GM19351 (cell line): ENCODE measurements around the gene CKS2.
"Not testable (repeated sequence)": the region's sequence is repeated elsewhere in the genome, so short reads cannot be mapped to it uniquely, and the experiment has no call there.

Experiments used
- ATAC-seq: cut with Tn5 transposase; IDR thresholded peaks from one replicate; pipeline ENCODE4 v1.9.1; 2021; ENCODE audit warnings: mild to moderate bottlenecking, moderate library complexity; ENCODE audit not compliant: unreplicated experiment

CKS2 gene

GRCh38 chr9:89310475-89311345 lies at the start of gene CKS2:
CKS2 (plus strand) TSS chr9:89311195; CDS start chr9:89311293, 98 bp downstream.
- ATAC-seq, result peak; percentile 87

DNA sequence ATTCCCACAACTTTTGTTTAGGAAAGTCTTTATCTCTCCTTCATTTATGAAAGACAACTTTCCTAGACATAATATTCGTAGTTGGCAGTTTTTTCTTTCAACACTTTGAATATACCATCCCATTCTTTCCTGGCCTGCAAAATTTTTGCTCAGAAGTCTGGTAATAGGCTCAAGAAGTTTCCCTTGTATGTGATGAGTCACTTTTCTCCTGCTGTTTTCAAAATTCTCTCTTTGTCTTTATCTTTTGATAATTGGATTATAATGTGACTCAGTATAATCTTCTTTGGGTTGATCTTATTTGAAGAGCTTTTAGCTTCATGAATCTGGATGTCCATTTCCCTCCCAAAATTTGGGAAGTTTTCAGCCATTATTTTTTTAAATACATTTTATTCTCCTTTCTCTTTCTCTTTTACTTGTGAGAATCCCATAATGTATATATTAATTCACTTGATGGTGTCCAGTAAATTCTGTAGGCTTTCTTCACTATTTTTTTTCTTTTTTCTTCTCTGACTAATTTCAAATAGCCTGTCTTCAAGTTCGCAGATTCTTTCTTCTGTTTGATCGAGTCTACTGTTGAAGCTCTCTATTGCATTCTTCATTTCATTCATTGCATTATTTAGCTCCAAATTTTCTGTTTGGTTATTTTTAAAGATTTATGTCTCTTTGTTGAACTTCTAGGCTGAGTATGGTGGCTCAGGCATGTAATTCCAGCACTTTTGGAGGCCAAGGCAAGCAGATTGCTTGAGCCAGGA lies 37.3 kb upstream of the CKS2 start:
- no peak for ATAC-seq

- ATAC-seq, result no peak
Observed at GRCh38 chr9:89274838-89275237, 36.2 kb upstream of the CKS2 start.

- ATAC-seq, result not testable (repeated sequence)
Observed at GRCh38 chr9:89276040-89276439, 35.0 kb upstream of the CKS2 start.

- no peak for ATAC-seq
Observed at GRCh38 chr9:89277043-89277442, 34.0 kb upstream of the CKS2 start.

DNA sequence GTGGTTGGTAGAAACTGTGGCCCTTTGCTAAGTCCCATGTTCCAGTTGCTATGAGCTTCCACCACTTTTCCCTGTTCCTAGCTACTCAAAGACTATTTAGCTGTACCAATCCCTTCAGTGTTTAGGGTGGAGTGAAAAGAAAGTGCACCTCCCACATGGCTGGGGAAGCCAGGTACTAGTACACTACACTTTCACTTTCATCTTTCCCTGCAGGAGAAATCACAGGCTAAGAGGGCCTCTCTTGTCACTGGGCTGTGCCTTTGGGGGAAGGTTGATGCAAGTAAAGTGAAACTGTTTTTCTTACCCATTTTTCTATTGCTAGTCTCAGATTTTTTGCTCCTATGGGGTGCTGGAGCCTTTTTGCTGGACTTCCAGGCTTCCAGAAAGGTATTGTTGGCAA lies 33.5 kb upstream of the CKS2 start:
- ATAC-seq, result peak; percentile 49

- ATAC-seq, result no peak
Observed at GRCh38 chr9:89278551-89278950, 32.4 kb upstream of the CKS2 start.

GRCh38 chr9:89278997-89279739 lies 31.8 kb upstream of the CKS2 start:
- ATAC-seq, result peak; percentile 69

- ATAC-seq, result no peak
Observed at GRCh38 chr9:89281106-89281505, 29.9 kb upstream of the CKS2 start.

DNA sequence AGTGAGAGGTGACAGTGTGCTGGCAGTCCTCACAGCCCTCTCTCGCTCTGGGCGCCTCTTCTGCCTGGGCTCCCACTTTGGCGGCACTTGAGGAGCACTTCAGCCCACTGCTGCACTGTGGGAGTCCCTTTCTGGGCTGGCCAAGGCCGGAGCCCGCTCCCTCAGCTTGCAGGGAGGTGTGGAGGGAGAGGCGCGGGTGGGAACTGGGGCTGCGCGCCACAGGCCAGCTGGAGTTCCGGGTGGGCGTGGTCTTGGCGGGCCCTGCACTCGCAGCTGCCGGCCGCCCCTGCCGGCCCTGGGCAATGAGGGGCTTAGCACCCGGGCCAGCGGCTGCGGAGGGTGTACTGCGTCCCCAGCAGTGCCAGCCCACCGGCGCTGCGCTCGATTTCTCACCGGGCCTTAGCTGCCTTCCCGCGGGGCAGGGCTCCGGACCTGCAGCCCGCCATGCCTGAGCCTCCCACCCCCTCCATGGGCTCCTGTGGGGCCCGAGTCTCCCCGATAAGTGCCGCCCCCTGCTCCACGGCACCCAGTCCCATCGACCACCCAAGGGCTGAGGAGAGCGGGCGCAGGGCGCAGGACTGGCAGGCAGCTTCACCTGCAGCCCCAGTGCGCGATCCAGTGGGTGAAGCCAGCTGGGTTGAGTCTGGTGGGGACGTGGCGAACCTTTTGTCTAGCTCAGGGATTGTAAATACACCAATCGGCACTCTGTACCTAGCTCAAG lies 28.6 kb upstream of the CKS2 start:
- not testable (repeated sequence) for ATAC-seq

DNA sequence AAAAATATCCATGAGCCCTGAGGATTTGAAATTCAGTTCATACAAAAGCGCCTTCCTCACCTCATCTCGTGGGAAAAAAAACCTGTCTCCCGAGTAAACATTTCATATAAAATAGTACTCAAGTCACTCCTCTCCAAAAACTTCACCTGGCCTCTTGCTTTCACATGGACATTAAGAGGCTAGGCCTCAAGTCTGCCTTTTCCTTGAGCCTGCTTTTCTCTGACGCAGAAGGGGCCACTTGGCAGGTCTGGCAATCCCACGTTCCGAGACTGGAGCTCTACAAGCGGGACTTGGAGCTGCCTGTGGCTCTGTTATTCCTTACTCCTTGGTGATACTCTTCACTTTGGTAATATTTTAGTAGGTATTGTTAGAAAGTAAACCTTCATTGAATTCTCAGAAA lies 26.9 kb upstream of the CKS2 start:
- no peak for ATAC-seq

DNA sequence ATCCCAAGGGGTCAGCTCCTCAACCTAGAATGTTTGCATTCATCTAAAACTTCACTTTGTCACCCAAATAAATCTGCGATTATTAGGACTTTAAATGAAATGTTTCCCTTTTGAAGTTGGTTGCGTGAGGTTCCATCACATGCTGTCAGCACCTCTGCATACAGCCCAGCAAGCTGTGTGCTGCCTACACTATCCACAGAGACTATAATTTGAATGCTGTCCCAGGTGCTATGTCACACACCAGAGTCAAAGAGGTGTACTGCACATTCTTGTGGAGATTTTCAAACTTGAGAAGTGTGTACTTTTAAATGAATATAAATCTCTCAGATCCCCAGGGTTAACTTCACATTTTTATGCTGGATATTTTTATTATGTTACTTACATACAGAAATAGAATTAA lies 19.3 kb upstream of the CKS2 start:
- no peak for ATAC-seq

GRCh38 chr9:89293014-89293413 lies 18.0 kb upstream of the CKS2 start:
- ATAC-seq, result no peak

DNA sequence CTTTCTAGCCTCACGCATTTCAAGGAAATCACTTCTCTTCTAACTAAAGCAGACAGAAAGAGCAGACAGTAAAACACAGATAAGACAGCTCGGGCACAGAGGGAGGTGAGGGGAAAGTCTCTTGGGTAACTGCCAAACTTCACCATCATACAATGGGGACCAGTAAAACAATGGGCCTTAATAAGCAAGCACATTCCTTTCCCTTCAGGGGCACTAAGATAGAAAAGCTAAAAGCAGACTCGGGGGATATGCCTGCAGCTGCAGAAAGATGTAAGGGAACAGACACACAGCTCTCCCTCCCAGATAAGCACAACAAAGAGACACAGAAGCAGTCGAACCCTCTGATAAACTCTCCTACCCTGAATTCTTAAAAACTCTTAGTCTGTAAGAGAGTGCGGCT lies 15.6 kb upstream of the CKS2 start:
- ATAC-seq, result no peak

- ATAC-seq, result not testable (repeated sequence)
Observed at GRCh38 chr9:89301996-89302395, 9.0 kb upstream of the CKS2 start.

DNA sequence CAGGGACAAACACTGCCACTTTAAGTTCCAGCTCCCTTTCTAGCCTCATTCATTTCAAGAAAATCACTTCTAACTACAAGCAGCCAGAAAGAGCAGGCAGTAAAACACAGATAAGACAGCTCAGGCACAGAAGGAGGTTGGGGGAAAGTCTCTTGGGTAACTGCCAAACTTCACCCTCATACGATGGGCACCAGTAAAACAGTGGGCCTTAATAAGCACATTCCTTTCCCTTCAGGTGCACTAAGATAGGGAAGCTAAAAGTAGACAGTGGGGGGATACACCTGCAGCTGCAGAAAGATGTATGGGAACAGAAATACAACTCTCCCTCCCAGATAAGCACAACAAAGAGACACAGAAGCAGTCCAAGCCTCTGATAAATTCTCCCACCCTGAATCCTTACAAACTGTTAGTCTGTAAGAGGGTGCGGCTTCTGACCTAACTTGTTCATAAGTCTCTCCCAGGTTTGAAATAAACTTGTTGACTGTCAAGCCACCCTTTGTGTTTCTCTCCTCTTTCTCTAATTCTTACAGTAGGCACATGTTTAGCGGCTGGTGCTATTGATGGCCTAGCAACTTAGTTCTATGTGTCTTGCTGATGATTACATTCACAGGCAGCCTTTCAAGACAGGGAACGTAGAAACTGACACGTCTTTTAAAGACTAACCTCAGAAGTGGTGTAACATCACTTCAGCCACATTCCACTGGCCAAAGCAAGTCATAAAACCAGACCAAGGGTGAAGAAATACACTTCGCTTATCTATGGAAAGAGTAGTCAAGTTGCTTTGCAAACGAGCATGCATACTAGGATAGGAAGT lies 6.8 kb upstream of the CKS2 start:
- peak; percentile 27 for ATAC-seq

DNA sequence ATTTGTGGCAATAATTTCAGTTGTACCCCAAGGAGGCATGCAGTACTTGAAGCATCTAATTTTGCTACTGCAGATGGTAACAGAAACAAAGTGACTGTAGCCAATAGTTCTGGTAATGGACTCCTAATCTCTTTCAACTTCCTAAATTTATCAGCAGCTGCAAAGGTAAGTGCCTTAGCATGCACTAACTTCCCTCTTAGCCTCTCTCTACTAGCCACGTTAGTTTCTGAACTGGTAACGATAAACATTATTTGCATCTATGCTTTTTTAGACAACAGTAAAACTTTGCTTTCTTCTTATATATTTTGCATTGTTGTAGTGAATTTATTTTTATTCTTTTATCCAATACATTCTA lies 6.2 kb upstream of the CKS2 start:
- peak; percentile 72 for ATAC-seq

- ATAC-seq, result no peak
Observed at GRCh38 chr9:89305868-89306267, 5.1 kb upstream of the CKS2 start.

GRCh38 chr9:89309166-89309565 lies 1.8 kb upstream of the CKS2 start:
- ATAC-seq, result no peak
